ENCODE data around the gene RIPK1.

The RIPK1 gene

DNA sequence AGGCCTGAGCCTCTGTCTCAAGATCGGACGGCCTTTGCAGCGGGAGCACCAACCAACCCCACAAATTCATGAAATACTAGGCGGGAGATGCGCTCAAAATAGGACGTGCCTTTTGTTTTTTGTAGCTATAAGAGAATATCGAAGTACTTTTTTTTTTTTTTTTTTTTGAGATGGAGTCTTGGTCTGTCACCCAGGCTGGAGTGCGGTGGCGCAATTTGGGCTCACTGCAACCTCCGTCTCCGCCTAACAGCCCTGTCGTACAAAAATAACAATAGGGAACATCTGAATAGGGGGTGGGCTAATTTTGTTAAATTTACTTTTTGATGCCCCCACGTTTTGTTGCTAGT, 94.9 kb downstream of the RIPK1 start:
- no peak for DNase-seq (ENCODE audit: low read depth)

DNA sequence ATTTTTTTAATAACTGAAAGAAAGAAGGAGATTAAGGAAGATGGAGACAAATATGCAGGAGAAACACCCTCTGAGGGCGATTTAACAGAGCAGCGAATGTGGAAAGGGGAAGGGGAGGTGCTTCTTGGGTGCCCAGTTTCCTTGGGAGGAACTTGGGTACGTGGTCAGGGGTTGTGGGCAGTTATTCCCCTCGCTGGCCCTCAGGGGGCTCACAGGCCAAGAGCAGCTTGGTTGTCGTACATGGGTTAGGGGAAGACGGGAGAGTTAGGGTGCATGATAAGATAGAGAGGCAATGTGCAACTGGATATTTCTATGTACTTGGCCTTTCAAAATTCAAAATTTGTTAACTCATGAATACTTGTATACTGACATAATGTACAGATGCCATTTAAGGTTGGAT, 96.1 kb downstream of the RIPK1 start:
- no peak for DNase-seq (ENCODE audit: low read depth)
